Measurements from ENCODE around the gene PEX1. TPM values are rescaled to one million over a fixed set of nuclear protein-coding genes. Genes with fewer than 3 reads are reported as not detected.
"Not testable (repeated sequence)": the region's sequence is repeated elsewhere in the genome, so short reads cannot be mapped to it uniquely, and the experiment has no call there.

PEX1 gene
- total RNA-seq, 1 experiment from 2014 or later: 10.8 TPM

DNA sequence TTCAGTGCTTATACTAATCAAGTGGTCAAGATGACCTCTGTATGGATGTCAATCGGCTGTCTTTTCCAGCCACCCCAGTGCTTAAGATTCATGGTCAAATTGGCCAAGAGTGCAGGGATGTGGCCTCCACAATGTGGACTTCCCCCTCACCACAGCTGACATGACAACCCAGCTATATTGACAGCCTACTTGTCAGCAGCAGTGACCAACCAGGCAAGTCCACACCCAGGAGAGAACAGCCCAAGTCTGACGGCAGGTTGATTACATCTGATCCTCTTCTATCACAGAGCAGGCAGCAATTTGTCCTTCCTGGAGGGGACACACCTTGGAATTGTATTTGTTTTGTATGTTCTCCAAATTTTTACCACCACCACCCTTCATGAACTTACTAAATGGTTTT, 42.3 kb downstream of the PEX1 start:
- Histone ChIP-seq H3K36me3 (peaks cover 10% of the 10 kb centered on the region), H3K27me3 (replicated peaks) (no peaks in the 10 kb centered on the region), H3K4me1 (replicated peaks) (no peaks in the 10 kb centered on the region), H3K9me3 (replicated peaks) (no peaks in the 10 kb centered on the region), H3K27ac (no peak overlapping the region), H3K4me3 (no peak overlapping the region)
- no peak for DNase-seq (ENCODE audit: low read depth in 1 of 2, low spot score in 2 of 2)

DNA sequence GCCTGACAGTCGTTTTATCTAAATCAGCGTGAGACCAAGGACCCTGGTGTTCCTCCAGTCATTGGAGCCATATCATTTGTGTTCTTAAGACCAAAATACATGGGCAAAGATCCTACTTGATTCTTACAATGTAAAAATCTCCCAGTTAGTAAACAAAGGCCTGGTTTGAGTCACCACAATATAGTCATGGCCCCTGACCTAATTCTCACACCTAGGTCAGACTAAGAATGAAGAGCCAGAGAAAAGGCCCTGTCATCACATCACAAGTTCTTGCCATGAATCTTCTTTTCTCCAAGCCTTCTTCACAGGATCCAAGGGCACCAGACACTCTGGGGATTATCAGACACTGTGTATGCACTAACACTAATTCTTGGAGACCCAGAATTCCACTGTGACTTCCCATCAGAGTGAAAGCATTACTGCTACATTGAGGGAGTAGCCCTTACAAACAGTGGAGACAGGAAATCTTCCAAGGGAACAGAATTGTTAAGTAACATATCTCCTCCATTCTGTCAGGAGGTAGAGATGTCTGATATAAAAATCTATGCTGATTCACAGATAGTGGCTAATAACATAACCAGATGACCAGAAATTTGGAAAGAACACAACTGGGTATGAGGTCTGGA, 42.9 kb downstream of the PEX1 start:
- H3K4me3 ChIP-seq: no peak overlapping the region
- H3K27me3 ChIP-seq (replicated peaks): no peaks in the 10 kb centered on the region
- no peaks in the 10 kb centered on the region for H3K9me3 ChIP-seq (replicated peaks)
- no peak for DNase-seq (ENCODE audit: low read depth in 1 of 2, low spot score in 2 of 2)
- H3K4me1 ChIP-seq (replicated peaks): no peaks in the 10 kb centered on the region
- no peak overlapping the region for H3K27ac ChIP-seq
- H3K36me3 ChIP-seq: peaks cover 10% of the 10 kb centered on the region

DNA sequence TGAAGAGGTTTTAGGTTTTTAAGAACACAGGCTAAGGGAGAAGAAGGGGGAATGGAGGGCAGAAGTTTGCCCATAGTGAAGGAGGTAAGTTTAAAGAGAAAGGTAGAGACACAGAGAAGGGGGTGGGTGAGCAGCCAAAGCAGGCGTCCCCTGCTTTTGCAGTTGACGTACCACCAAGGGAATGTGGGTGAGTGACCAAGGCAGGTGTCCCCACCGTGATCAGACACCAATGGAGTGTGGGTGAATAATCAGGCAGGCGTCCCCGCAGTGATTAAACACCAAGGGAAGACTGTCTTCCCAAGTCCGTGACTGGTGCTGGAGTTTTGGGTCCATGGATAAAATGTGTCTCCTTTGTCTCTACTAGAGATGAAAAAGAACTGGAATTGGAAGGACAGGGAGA, 44.1 kb downstream of the PEX1 start:
- peaks cover 10% of the 10 kb centered on the region for H3K36me3 ChIP-seq
- not testable (repeated sequence) for H3K4me3 ChIP-seq; H3K27me3 ChIP-seq (replicated peaks); DNase-seq (ENCODE audit: low read depth in 1 of 2, low spot score in 2 of 2); H3K4me1 ChIP-seq (replicated peaks); H3K27ac ChIP-seq; H3K9me3 ChIP-seq (replicated peaks)

DNA sequence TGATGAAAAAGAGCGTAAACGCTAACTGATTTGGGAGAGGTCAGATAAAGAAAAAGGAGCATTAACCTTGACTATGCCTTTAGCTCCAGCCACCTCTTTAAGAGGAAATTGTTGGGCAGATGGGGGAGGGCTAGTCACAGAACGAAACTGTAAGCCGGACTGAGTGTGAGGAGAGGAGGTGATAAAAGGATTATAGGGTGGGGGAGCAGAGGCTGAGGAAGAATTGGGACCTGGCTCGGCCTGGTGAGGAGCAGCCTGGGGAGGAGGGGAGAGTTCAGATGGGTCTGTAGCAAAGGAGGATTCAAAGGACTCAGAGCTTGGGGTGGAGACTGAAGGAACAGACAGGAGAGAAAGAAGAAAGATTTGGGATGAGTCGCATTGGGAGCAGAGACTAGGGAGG, 44.7 kb downstream of the PEX1 start:
- H3K4me3 ChIP-seq; H3K27me3 ChIP-seq (replicated peaks); H3K4me1 ChIP-seq (replicated peaks); H3K9me3 ChIP-seq (replicated peaks); DNase-seq (ENCODE audit: low read depth in 1 of 2, low spot score in 2 of 2); H3K27ac ChIP-seq: not testable (repeated sequence)
- peaks cover 10% of the 10 kb centered on the region for H3K36me3 ChIP-seq

DNA sequence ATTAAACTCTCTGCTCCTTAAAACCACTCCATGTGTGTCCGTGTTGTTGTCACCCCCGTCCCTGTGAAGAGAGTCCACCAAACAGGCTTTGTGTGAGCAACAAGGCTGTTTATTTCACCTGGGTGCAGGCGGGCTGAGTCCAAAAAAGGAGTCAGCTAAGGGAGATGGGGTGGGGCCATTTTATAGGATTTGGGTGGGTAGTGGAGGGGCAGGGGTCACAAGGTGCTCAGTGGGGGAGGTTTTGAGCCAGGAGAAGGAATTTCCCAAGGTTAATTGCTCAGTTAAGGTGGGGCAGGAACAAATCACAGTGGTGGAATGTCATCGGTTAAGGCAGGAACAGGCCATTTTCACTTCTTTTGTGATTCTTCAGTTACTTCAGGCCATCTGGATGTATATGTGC, 49.2 kb downstream of the PEX1 start:
- H3K27ac ChIP-seq; DNase-seq (ENCODE audit: low read depth in 1 of 2, low spot score in 2 of 2); H3K27me3 ChIP-seq (replicated peaks); H3K4me3 ChIP-seq; H3K36me3 ChIP-seq; H3K4me1 ChIP-seq (replicated peaks); H3K9me3 ChIP-seq (replicated peaks): not testable (repeated sequence)

DNA sequence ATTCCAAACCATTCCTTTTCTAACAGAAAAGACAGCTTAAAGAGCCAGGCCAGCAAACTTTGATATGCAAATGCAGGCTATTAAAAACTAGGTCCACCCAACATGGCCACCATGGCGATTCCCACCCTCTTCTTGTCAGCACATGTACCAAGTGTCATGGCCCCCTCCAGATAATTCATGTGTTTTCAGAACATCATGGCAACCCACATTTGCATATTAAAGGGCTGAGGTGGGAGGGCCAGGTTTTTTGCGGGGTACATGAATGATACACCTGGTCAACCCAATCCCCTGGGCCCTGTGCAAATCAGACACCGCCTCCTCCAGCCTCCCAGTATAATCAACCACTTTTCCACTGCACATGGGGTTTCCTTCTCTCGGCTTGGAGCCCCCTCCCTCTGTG, 49.6 kb downstream of the PEX1 start:
- no peaks in the 10 kb centered on the region for H3K4me1 ChIP-seq (replicated peaks)
- no peaks in the 10 kb centered on the region for H3K27me3 ChIP-seq (replicated peaks)
- H3K27ac ChIP-seq: no peak overlapping the region
- H3K9me3 ChIP-seq (replicated peaks): no peaks in the 10 kb centered on the region
- no peaks in the 10 kb centered on the region for H3K36me3 ChIP-seq
- no peak for DNase-seq (ENCODE audit: low read depth in 1 of 2, low spot score in 2 of 2)
- no peak overlapping the region for H3K4me3 ChIP-seq

DNA sequence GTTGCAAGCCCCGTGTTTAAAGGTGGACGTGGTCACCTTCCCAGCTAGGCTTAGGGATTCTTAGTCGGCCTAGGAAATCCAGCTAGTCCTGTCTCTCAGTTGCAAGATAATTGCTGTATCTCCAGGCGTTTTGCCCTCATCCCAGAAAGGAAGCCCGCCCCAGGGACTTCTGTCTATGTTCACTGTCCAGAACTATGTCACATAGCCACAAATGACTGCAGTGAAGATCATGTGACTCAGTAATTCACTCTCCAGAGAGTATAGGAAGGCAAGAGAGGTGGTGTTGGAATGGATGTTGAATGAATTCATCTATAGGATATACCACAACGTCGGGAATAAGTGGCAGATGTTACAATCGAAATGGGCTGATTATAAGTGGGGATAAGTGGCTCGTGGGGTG, 50.2 kb downstream of the PEX1 start:
- no peaks in the 10 kb centered on the region for H3K36me3 ChIP-seq
- no peaks in the 10 kb centered on the region for H3K27me3 ChIP-seq (replicated peaks)
- no peak overlapping the region for H3K27ac ChIP-seq
- no peaks in the 10 kb centered on the region for H3K9me3 ChIP-seq (replicated peaks)
- no peaks in the 10 kb centered on the region for H3K4me1 ChIP-seq (replicated peaks)
- no peak for DNase-seq (ENCODE audit: low read depth in 1 of 2, low spot score in 2 of 2)
- no peak overlapping the region for H3K4me3 ChIP-seq

DNA sequence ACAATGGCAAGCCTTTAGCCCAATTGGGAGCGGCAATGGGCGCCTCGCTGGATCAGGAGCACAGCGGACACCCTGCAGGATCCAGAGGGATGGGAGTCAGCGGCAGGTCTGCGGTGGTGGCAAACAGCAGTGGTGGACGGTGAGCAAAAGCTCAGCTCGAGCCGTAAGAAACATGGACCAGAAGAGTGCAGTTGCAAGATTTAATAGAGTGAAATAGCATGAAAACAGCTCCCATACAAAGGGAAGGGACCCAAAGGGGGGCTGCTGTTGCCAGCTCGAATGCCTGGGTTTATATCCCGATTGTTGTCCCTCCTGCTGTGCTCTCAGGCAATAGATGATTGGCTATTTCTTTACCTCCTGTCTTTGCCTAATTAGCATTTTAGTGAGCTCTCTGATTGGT, 50.6 kb downstream of the PEX1 start, which contains the start of gene ERVW-1:
Gene ERVW-1 (minus strand): TSS at position 266 of the 400 bp plus-strand sequence. CDS start 7,565 bp downstream, outside the sequence.
- H3K27me3 ChIP-seq (replicated peaks); H3K9me3 ChIP-seq (replicated peaks); H3K4me1 ChIP-seq (replicated peaks); H3K36me3 ChIP-seq; DNase-seq (ENCODE audit: low read depth in 1 of 2, low spot score in 2 of 2); H3K27ac ChIP-seq; H3K4me3 ChIP-seq: not testable (repeated sequence)

DNA sequence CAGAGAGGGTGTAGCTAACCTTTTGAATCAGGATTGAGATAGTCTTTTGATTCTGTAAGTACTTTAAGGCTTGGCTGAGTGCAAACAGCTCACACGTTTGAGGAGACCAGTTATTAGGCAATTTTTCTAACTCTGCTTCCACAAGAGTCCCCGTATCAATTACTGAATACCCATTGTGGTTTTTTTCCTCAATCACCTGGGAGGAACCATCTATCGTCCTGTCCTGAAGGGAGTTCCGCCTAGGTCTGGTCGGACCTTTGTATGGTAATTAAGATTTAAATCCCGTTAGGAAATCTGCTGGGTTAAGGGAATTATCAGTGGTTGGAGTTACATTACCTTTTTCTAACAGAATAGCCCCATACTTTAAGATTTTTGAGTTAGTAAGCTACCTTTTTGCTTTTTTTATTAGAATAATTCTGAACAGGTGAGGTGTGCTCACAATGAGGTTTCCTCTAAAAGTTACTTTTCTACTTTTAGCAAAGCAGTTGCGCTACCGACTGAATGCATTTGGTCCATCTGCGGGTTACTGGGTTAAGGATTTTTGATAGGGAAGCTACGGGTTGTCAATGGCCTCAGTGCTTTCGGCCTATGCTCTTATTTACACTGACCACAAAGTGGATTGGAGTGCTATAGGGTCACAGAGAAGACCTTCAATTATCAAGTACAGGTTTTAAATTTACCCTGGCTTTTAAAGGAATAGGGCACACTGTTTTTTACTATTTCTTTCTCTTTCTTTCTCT, 52.3 kb downstream of the PEX1 start:
- not testable (repeated sequence) for H3K36me3 ChIP-seq; H3K4me3 ChIP-seq; H3K9me3 ChIP-seq (replicated peaks); DNase-seq (ENCODE audit: low read depth in 1 of 2, low spot score in 2 of 2); H3K27me3 ChIP-seq (replicated peaks); H3K27ac ChIP-seq; H3K4me1 ChIP-seq (replicated peaks)

DNA sequence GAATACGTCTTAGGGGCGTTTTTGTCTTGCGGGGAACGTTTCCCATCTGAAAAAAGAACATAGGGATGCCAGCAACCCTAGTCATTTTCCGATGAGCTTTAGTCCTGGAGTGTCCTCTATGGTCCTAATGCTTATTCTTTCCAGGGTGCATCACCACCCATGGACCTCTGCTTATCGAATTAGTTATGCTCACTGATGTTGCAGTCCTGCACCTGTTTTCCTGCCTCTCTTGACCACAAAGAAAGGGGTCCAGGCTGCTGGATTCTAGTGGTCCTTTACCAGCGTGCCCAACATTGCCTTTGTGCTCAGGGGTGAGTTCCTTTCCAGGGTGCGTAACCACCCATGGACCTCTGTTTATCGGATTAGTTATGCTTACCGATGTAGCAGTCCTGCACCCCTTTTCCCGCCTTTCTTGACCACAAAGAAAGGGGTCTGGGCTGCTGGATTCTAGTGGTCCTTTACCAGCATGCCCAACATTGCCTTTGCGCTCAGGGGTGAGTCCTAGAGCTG, 53.0 kb downstream of the PEX1 start:
- not testable (repeated sequence) for H3K4me3 ChIP-seq; H3K9me3 ChIP-seq (replicated peaks); H3K36me3 ChIP-seq; H3K27me3 ChIP-seq (replicated peaks); H3K27ac ChIP-seq; H3K4me1 ChIP-seq (replicated peaks); DNase-seq (ENCODE audit: low read depth in 1 of 2, low spot score in 2 of 2)

DNA sequence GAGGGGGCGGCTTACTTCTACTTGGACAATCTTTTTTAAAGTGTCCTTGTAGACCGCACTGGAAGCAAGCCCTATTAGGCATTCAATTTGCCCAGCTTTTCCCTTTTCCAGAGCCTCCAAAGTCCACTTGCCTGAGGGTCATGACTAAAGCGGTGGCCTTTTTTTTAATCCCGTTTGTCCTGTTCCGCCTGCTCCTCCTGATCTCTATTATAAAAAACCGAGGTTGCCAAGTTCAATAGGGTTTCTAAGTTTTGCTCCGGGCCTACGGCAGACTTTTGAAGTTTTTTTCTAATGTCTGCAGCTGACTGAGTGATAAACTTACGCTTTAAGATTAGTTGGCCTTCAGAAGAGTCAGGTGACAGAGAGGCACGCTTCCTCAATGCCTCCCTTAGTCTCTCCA, 54.3 kb downstream of the PEX1 start:
- DNase-seq (ENCODE audit: low read depth in 1 of 2, low spot score in 2 of 2); H3K9me3 ChIP-seq (replicated peaks); H3K27ac ChIP-seq; H3K36me3 ChIP-seq; H3K4me3 ChIP-seq; H3K27me3 ChIP-seq (replicated peaks); H3K4me1 ChIP-seq (replicated peaks): not testable (repeated sequence)

DNA sequence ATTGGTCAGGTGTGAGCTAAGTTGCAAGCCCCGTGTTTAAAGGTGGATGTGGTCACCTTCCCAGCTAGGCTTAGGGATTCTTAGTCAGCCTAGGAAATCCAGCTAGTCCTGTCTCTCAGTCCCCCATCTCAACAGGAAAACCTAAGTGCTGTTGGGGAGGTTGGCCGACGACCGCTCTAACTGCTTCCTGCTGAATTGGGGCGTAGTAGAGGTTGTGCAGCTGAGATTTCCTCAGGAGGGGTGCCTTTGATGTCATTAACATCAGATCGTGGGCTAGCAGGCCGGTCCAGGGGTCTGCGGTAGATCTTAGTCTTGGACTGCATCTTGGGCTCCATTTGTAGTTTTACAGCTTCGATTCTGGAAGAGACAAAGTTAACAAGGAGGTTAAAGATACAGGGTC, 59.7 kb downstream of the PEX1 start:
- not testable (repeated sequence) for H3K4me3 ChIP-seq; H3K27me3 ChIP-seq (replicated peaks); DNase-seq (ENCODE audit: low read depth in 1 of 2, low spot score in 2 of 2); H3K36me3 ChIP-seq; H3K9me3 ChIP-seq (replicated peaks); H3K27ac ChIP-seq; H3K4me1 ChIP-seq (replicated peaks)

DNA sequence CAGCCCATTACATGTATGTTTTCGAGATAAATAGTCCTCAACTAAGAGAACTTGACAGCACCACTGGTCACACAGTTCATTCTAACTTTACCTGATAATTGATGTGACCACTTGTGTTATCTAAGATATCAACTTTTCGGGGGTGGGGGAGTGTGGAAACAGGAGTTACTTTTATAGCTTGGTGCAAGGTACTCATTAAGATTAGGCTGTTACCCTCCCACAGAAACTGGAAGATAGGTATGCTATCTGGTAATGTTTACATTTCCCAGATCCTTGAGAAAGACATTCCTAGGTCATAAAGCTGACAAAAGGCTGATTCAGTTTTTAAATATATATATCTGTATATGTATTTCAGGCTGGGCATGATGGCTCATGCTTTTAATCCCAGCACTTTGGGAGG, 61.6 kb downstream of the PEX1 start:
- no peak for DNase-seq (ENCODE audit: low read depth in 1 of 2, low spot score in 2 of 2)
- no peak overlapping the region for H3K4me3 ChIP-seq
- no peaks in the 10 kb centered on the region for H3K36me3 ChIP-seq
- H3K27me3 ChIP-seq (replicated peaks): no peaks in the 10 kb centered on the region
- no peaks in the 10 kb centered on the region for H3K4me1 ChIP-seq (replicated peaks)
- H3K9me3 ChIP-seq (replicated peaks): no peaks in the 10 kb centered on the region
- no peak overlapping the region for H3K27ac ChIP-seq

DNA sequence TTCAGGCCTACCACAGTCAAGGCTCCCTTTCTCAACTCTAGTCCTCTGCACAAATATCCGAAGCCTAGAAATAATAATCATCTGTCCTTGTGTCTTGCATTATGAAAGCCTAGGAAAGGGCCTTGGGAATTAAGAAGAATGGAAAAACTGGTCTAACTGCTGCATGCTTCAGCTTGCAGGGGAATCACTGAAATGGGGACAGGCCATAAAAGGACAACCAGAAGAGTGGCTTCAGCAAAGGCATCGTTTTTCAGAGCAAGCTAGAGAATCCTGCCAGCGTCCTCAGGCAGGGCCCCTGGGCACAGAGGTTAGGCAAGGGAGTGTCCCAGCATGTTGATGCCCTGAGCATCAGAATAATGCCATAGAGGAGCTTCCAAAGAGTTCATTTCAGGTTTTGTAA, 63.8 kb downstream of the PEX1 start:
- Histone ChIP-seq H3K4me3 (no peak overlapping the region), H3K9me3 (replicated peaks) (no peaks in the 10 kb centered on the region), H3K27me3 (replicated peaks) (no peaks in the 10 kb centered on the region), H3K4me1 (replicated peaks) (no peaks in the 10 kb centered on the region), H3K27ac (no peak overlapping the region), H3K36me3 (no peaks in the 10 kb centered on the region)
- no peak for DNase-seq (ENCODE audit: low read depth in 1 of 2, low spot score in 2 of 2)
